GM18498 (cell line): ENCODE measurements around the gene ZNF609.

Experiments
- ATAC-seq: cut with Tn5 transposase; IDR thresholded peaks from one replicate; pipeline ENCODE4 v1.9.1; 2021; ENCODE audit warnings: mild to moderate bottlenecking, moderate library complexity; ENCODE audit not compliant: unreplicated experiment

Gene ZNF609

GRCh38 chr15:64460206-64460723, at the start of gene ZNF609:
TSS of gene ZNF609 (plus strand) at chr15:64460578. CDS start at chr15:64499420, 38,842 bp downstream.
- peak; percentile 60 for ATAC-seq

DNA sequence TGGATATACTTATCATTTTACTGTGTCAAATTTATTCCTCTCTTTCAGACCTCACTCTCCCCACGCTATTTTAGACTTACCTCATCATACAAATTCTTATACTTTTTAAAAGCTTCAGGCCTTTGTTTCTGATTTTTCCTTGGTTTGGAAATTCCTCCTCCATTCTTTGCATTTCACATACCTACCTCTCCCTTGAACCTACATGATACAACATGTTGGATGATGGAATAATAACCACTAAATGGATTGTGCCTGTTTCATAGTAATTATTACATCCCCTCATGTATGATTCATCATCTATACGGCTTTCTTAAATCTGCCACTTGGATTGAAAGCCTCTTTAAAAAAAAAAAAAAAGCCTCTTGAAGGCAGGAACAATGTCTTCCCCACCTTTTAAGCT, 48.2 kb upstream of the ZNF609 start:
- ATAC-seq = no peak

DNA sequence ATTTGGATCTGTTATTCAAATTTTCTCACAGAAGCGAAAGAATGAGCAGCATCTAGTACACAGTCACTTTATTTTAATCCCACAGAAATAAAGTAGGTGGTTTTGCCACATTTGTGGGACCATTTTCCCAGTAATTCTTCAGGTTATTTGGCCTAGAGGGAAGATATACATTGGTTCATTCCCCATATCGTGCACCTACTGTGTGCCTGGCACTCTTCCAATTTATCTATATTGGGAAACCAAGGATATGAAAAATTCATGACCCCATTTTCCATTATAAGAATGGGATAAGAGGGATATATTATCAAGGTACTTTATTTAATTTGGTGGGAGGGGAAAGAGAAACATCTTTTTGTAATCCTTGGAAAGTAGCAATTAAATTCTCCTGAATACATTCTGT, 37.7 kb upstream of the ZNF609 start:
- ATAC-seq = no peak

DNA sequence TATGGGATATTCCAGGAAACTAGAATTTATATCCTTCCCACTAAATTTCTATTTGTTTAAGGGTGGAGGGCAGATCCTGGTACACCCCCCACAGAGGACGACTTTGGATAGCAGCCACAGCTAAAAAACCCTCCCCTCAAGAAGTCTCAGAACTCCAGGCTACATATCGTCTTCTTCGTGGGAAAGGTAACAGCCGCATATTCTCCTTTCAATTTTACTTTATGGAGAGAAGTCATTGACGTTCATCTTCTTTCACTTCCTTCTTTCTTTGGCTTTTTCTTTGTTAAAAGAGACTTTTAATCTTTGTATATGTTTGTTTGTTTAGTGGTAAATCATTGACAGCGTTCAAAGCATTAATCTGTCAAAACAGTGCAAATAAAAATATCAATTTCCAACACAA, 36.4 kb upstream of the ZNF609 start:
- ATAC-seq = no peak

DNA sequence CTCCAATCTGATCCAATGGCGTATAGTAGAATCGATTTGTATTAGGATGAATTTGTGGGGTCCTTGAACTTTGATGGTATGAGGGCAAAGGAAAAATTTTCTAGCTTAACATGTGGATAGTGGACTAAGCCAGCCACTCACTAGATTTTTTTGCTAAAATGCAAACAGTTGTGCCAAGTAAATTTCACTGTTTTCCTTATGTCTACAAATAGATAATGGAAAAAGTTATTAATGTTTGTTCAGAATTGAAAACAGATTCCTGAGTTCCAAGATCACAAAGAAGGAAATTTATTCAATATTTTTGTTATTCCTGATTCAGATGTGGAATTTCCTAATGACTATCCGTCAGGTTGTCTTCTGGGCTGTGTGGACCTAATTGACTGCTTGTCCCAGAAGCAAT, 35.2 kb upstream of the ZNF609 start:
- no peak for ATAC-seq

DNA sequence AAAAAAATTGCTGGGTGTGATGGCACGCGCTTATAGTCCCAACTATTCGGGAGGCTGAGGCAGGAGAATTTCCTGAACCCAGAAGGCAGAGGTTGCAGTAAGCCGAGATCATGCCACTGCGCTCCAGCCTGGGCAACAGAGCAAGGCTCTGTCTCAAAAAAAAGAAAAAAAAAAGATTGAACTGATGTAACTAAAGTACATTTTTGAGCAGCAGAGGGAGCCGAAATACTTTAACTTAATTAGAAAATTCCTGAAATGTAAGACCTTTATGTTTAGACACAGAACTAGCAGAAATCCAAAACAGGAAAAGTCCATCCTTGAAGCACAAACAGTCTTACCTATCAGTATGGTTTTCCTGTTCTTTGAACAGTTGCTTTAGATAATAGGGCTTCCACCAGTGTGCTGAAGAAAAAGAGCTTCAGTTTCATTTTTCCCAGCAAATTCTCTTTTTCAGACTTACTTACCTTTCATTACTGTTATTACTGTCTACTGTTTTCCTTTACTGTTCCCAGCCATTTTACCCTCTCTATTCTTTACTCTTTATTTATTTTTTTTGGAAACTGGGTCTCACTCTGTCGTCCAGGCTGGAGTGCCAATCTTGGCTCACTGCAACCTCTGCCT, 33.4 kb upstream of the ZNF609 start:
- no peak for ATAC-seq

- ATAC-seq = no peak
Measured at GRCh38 chr15:64429448-64429847, 30.9 kb upstream of the ZNF609 start.

GRCh38 chr15:64430000-64430735, 30.2 kb upstream of the ZNF609 start:
- ATAC-seq = no peak

GRCh38 chr15:64437982-64438381, 22.4 kb upstream of the ZNF609 start:
- no peak for ATAC-seq

GRCh38 chr15:64438653-64439447, 21.5 kb upstream of the ZNF609 start:
- no peak for ATAC-seq

DNA sequence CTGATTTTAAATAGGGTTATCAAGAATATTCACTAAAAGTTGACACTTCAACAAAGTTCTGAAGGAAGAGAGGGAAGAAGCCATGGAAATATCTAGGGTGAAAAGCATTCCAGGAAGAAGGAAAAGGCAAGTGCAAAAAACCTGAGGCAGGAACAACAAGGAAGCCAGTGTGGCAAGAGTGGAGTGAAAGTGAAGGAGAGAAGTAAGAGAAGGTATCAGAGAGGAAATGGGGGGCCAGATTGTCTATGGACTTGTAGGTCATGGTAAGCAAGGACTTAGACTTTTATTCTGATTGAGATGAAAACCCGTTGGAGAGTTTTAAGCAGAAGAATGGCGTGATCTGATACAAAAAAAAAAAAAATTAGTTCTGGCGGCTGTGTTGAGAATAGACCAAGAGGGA, 18.5 kb upstream of the ZNF609 start:
- ATAC-seq = no peak

GRCh38 chr15:64443016-64443415, 17.4 kb upstream of the ZNF609 start:
- no peak for ATAC-seq

GRCh38 chr15:64443747-64444621, 16.4 kb upstream of the ZNF609 start:
- peak; percentile 67 for ATAC-seq

GRCh38 chr15:64444836-64445235, 15.5 kb upstream of the ZNF609 start:
- ATAC-seq = no peak

DNA sequence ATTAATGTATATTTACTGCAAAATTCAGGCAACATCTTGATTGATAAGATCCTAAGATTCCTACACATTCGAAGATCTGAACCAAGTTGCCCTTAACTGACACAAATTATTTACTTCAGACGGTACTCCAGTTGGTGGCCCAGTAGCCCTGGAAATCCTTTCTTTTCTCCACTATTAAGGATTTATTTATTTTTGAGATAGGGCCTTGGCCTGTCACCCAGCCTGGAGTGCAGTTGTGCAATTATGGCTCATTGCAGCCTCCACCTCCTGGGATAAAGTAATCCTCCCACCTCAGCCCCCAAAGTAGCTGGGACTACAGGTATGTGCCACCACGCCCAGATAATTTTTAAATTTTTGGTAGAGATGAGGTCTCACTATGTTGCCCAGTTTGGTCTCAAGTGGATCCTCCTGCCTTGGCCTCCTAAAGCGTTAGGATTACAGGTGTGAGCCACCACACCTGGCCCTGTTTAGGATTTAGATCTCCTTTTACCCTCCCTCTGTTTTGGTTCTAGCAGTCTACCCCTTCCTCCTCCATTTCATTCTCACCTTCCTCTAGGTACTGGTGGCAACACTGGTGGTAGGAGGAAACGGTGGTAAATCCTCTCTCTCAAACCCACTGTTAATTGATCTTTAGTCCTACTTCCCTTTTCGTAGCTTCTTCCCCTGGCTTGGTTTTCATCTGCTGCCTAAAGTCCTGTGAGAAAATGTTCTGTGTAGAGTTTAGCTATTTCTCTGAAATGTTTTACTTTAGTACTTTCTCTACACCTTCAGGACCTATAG, 12.7 kb upstream of the ZNF609 start:
- ATAC-seq = no peak

- no peak for ATAC-seq
Measured at GRCh38 chr15:64452988-64453688, 7.2 kb upstream of the ZNF609 start.

GRCh38 chr15:64453689-64454037, 6.7 kb upstream of the ZNF609 start:
- no peak for ATAC-seq

DNA sequence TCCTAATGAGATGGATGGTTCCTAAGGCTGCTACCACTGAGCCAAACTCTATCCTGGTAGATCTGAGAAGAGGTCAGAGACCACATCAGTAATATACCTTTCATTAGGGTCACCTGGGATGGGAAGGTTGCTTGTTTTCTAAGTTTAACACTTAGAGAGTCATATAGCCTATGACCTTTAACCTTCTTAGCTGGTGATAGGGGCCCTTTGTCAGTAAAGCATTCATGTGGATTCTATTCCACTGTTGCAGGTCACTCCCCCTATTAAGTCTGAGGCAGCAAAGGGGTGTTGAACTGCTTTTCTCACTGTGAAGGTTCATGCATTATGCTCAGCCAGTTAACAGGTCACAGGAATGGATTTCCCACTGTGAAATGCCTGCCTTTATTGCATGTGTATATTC, 6.1 kb upstream of the ZNF609 start:
- no peak for ATAC-seq

DNA sequence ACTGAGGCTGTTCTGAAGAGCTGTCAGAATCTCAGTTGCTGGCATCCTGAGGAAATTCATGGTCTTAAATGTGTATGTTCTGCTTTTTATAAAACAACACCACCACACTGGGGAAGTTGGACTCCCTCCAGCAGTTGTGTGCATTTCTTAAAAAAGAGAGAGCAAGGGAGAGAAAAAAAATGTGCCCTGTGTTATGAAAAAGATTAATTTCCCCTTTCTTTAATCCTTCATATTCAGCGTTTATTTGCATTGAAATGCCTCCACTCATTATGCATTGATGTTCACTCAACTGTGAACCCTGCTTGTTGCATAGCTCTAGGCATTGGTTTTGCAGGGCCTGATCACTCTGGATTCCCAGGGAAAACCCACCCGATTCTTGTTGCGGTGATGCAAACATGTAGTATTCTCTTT, 4.4 kb upstream of the ZNF609 start:
- no peak for ATAC-seq
